Endothelial cell of umbilical vein (primary cell): ENCODE measurements around the gene CLASRP. TPM values are rescaled to one million over a fixed set of nuclear protein-coding genes. Genes with fewer than 3 reads are reported as not detected.

Experiments
- BruUV-seq: library from RNA; stranded (reverse); fragments of 400-500 nt; replicated peaks from 2 replicates; lab custom pipeline; 2021; lab: Mats Ljungman, UMichigan
- CTCF ChIA-PET: fragments of 300-600, 350-600 bp; sonication (Branson Sonifier 250); formaldehyde crosslinking; loops from one replicate; lab custom pipeline; 2021; ENCODE audit warnings: antibody characterized with exemption, inconsistent platforms; lab: Charles Lee
- POLR2A ChIA-PET: fragments of 300-600, 350-600 bp; sonication (Branson Sonifier 250); formaldehyde crosslinking; loops from one replicate; lab custom pipeline; 2021; ENCODE audit warnings: antibody characterized with exemption, inconsistent platforms; lab: Charles Lee
- DNase-seq: peaks from one replicate; pipeline ENCODE4 v3.0.0-alpha.2; 2011; ENCODE audit warnings: low read depth, low spot score
- FAIRE-seq: peaks from 2 replicates; lab custom pipeline; 2011; peaks lifted over from hg19 to GRCh38; lab: Jason Lieb, UNC
- H2AFZ ChIP-seq: 2 replicates; pipeline ENCODE4 v1.6.0; 2012; ENCODE audit warnings: low read depth, low read length, control low read depth, inconsistent platforms
- H3K27ac ChIP-seq: 2 replicates; pipeline ENCODE4 v1.5.1; 2011; ENCODE audit warnings: low read depth, mild to moderate bottlenecking, control low read depth, low read length, moderate library complexity; ENCODE audit not compliant: insufficient read depth
- H3K27me3 ChIP-seq, 2 experiments: 2 replicates each; pipeline versions ENCODE4 v1.6.0 to v1.6.1; 2011; ENCODE audit warnings: low read length in 2 of 2, mixed read lengths in 1 of 2; ENCODE audit not compliant: control insufficient read depth in 2 of 2, insufficient read depth in 2 of 2
- H3K36me3 ChIP-seq, 2 experiments: 2 replicates in 1 of 2; 3 replicates in 1 of 2; pipeline ENCODE4 v1.5.1; 2011; ENCODE audit warnings: low read length in 2 of 2, mild to moderate bottlenecking in 1 of 2, moderate library complexity in 1 of 2; ENCODE audit not compliant: control insufficient read depth in 2 of 2, insufficient read depth in 2 of 2; ENCODE audit errors: extremely low read depth in 1 of 2
- H3K4me1 ChIP-seq: 3 replicates; pipeline ENCODE4 v1.5.1; 2011; ENCODE audit warnings: mild to moderate bottlenecking, low read length; ENCODE audit not compliant: control insufficient read depth, insufficient read depth; ENCODE audit errors: extremely low read depth
- H3K4me2 ChIP-seq: 2 replicates; pipeline ENCODE4 v1.6.1; 2011; ENCODE audit warnings: low read length, control low read depth, mixed read lengths; ENCODE audit not compliant: insufficient read depth
- H3K4me3 ChIP-seq, 3 experiments: fragments of 200-600 bp in 1 of 3; sonication (generic), shearing (Covaris generic) in 1 of 3; replicated peaks in 1 of 3; 2 replicates each; pipeline ENCODE4 v1.5.1; 2011 to 2016; ENCODE audit warnings: control low read depth in 3 of 3, low read length in 3 of 3, mild to moderate bottlenecking in 2 of 3, inconsistent platforms in 1 of 3, low read depth in 1 of 3, moderate library complexity in 1 of 3; ENCODE audit not compliant: insufficient read depth in 1 of 3
- H3K79me2 ChIP-seq: 2 replicates; pipeline ENCODE4 v1.6.0; 2012; ENCODE audit warnings: low read length, inconsistent platforms; ENCODE audit not compliant: control insufficient read depth, insufficient read depth
- H3K9ac ChIP-seq: replicated peaks from 2 replicates; pipeline ENCODE3; 2011; ENCODE audit warnings: low read length, control low read depth; ENCODE audit not compliant: insufficient read depth; ENCODE audit errors: extremely low read depth
- H3K9me1 ChIP-seq: replicated peaks from 3 replicates; pipeline ENCODE4 v1.6.0; 2011; ENCODE audit warnings: mild to moderate bottlenecking, low read length; ENCODE audit not compliant: control insufficient read depth, insufficient read depth; ENCODE audit errors: extremely low read depth
- H3K9me3 ChIP-seq: replicated peaks from 2 replicates; pipeline ENCODE4 v1.5.1; 2012; ENCODE audit warnings: low read length, inconsistent platforms; ENCODE audit not compliant: control insufficient read depth, insufficient read depth
- H4K20me1 ChIP-seq: replicated peaks from 2 replicates; pipeline ENCODE3; 2011; ENCODE audit warnings: mild to moderate bottlenecking, low read length; ENCODE audit not compliant: control insufficient read depth, insufficient read depth; ENCODE audit errors: extremely low read depth
- CTCF ChIP-seq, 2 donors: IDR thresholded peaks; 1 replicate in 1 of 2; 2 replicates in 1 of 2; pipeline ENCODE4 v1.5.1; 2011; ENCODE audit warnings: low read length in 2 of 2, mild to moderate bottlenecking in 2 of 2, moderate library complexity in 2 of 2, control low read depth in 1 of 2, inconsistent platforms in 1 of 2, low read depth in 1 of 2; ENCODE audit not compliant: insufficient read depth in 1 of 2; ENCODE audit errors: extremely low read depth in 1 of 2
- EZH2 ChIP-seq: IDR thresholded peaks from 2 replicates; pipeline ENCODE4 v1.6.1; 2012; ENCODE audit warnings: borderline replicate concordance, low read depth, mild to moderate bottlenecking, moderate library complexity, low read length, inconsistent platforms; ENCODE audit not compliant: severe bottlenecking
- FOS ChIP-seq: IDR thresholded peaks from 2 replicates; pipeline ENCODE4 v1.6.1; 2011; ENCODE audit warnings: mild to moderate bottlenecking, low read length, moderate library complexity, borderline replicate concordance; ENCODE audit not compliant: insufficient read depth
- GATA2 ChIP-seq: IDR thresholded peaks from 2 replicates; pipeline ENCODE4 v1.7.0; 2011; ENCODE audit warnings: low read depth, mild to moderate bottlenecking, moderate library complexity, mixed read lengths, low read length; ENCODE audit not compliant: insufficient read length, insufficient read depth
- JUN ChIP-seq: IDR thresholded peaks from 2 replicates; pipeline ENCODE4 v1.6.1; 2011; ENCODE audit warnings: borderline replicate concordance, low read depth; ENCODE audit not compliant: insufficient read length, insufficient read depth
- MYC ChIP-seq: IDR thresholded peaks from one replicate; pipeline ENCODE4 v1.6.1; 2011; ENCODE audit warnings: mild to moderate bottlenecking, low read depth, low read length
- POLR2A ChIP-seq: IDR thresholded peaks from 2 replicates; pipeline ENCODE4 v1.6.1; 2012; ENCODE audit warnings: low read depth, mild to moderate bottlenecking, control low read depth, low read length
- POLR2AphosphoS5 ChIP-seq: IDR thresholded peaks from 2 replicates; pipeline ENCODE4 v1.6.1; 2012; ENCODE audit warnings: low read depth, mild to moderate bottlenecking, control low read depth, low read length, moderate library complexity; ENCODE audit not compliant: insufficient read depth
- dilution Hi-C: fragments of 300-500 bp; cut with MboI; formaldehyde crosslinking; loops from one replicate; pipeline ENCODE4 v1.15.0; 2019; ENCODE audit warnings: low sequenced_read_pairs; ENCODE audit not compliant: extremely low pct_ligation_motif_present
- intact Hi-C: fragments of 100-400 bp; cut with micrococcal nuclease; formaldehyde crosslinking; loops from one replicate; pipeline ENCODE4 v1.10.0; 2022
- polyA plus RNA-seq, 4 experiments: library from polyadenylated mRNA; depleted of rRNA in 3 of 4; stranded (reverse) in 3 of 4; unstranded in 1 of 4; fragments of >200 nt; gene quantifications; 2 replicates each; pipeline versions ENCODE4 v1.2.1 to v1.2.3, GENCODE V29; 2011 to 2012; ENCODE audit warnings: missing spikeins in 1 of 4
- total RNA-seq: library from RNA; stranded (reverse); gene quantifications from 2 replicates; pipeline ENCODE4 v1.2.3, GENCODE V29; 2021
- TF ChIP-seq, protein P1 (sequence below): IDR thresholded peaks from 2 replicates; pipeline ENCODE4 v1.6.1; 2011; ENCODE audit not compliant: insufficient read depth, insufficient read length

The CLASRP gene
- total and polyA plus RNA-seq, 2 donors (not counting 3 experiments of a cell fraction or from before 2014, with no cell fraction given) = 40.7 to 70.7 TPM

GRCh38 chr19:45113628-45114027 lies 74.8 kb downstream of the CLASRP start:
- Histone ChIP-seq H2AFZ (no peak overlapping the region), H3K36me3 (no peaks in the 10 kb centered on the region), H3K9ac (no peak overlapping the region), H3K4me2 (no peak overlapping the region), H3K9me1 (no peaks in the 10 kb centered on the region), H3K9me3 (no peaks in the 10 kb centered on the region), H4K20me1 (no peaks in the 10 kb centered on the region), H3K27ac (no peak overlapping the region), H3K4me1 (no peaks in the 10 kb centered on the region), H3K79me2 (peaks cover 64% of the 10 kb centered on the region), H3K27me3 (no peaks in the 10 kb centered on the region), H3K4me3 (no peak overlapping the region)
- BruUV-seq = no TSS peak
- ChIA-PET POLR2A (no interaction called here), CTCF (interaction anchor here (0.6 to 1.4 kb wide), 5 partner anchors 10 to 133 kb away, joined by 3 to 5 read pairs (median 3); no protein-coding TSS in a partner anchor)
- dilution Hi-C loops = no loop called here
- FAIRE-seq (no peak), DNase-seq (no peak)
- TF ChIP-seq JUN (no peak), CTCF (IDR thresholded peaks at IDR 0.05; ENCODE audit: extremely low read depth in 1 of 2, insufficient read depth in 1 of 2, low read depth in 1 of 2, low read length in 2 of 2) (no peak), POLR2AphosphoS5 (no peak), GATA2 (no peak), EZH2 (no peak), POLR2A (no peak), MYC (no peak), FOS (no peak)
- TF ChIP-seq, protein P1, sequence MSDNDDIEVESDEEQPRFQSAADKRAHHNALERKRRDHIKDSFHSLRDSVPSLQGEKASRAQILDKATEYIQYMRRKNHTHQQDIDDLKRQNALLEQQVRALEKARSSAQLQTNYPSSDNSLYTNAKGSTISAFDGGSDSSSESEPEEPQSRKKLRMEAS = no peak
- intact Hi-C loops = no loop called here
